Thoracic aorta (tissue), 2 donors: Measurements from ENCODE around the gene MLANA. TPM values are rescaled to one million over a fixed set of nuclear protein-coding genes. Genes with fewer than 3 reads are reported as not detected.

Experiments
- ATAC-seq: fragments of 150-250 bp; one replicate; pipeline ENCODE4 v1.8.0; 2017; ENCODE audit warnings: low read depth; ENCODE audit not compliant: insufficient number of reproducible peaks, low FRiP score
- DNase-seq: peaks from one replicate; pipeline ENCODE4 v3.0.0-alpha.2; 2020; ENCODE audit warnings: low spot score
- H3K27ac ChIP-seq, 2 donors: fragments of 200-600 bp; sonication (generic); 1 replicate in 1 of 2; 2 replicates in 1 of 2; pipeline ENCODE4 v1.5.1; 2016; ENCODE audit warnings: mild to moderate bottlenecking in 2 of 2, moderate library complexity in 2 of 2
- H3K27me3 ChIP-seq: fragments of 200-600 bp; sonication (generic); replicated peaks from 2 replicates; pipeline ENCODE4 v1.6.0; 2016; ENCODE audit warnings: mild to moderate bottlenecking; ENCODE audit not compliant: insufficient read depth
- H3K36me3 ChIP-seq: fragments of 200-600 bp; sonication (generic); one replicate; pipeline ENCODE4 v1.5.1; 2016
- H3K4me1 ChIP-seq, 2 donors: fragments of 200-600 bp; sonication (generic); 1 replicate in 1 of 2; 2 replicates in 1 of 2; pipeline versions ENCODE4 v1.5.1 to v1.6.0; 2016; ENCODE audit warnings: low read depth in 2 of 2, mild to moderate bottlenecking in 1 of 2; ENCODE audit not compliant: control insufficient read depth in 1 of 2
- H3K4me3 ChIP-seq: fragments of 200-600 bp; sonication (generic); 2 replicates; pipeline ENCODE4 v1.5.1; 2016; ENCODE audit warnings: mild to moderate bottlenecking
- H3K9me3 ChIP-seq: fragments of 200-600 bp; sonication (generic); 2 replicates; pipeline ENCODE4 v1.5.1; 2016
- CTCF ChIP-seq: fragments of 200-600 bp; sonication (generic); IDR thresholded peaks from one replicate; pipeline ENCODE4 v1.5.1; 2019; ENCODE audit warnings: antibody characterized with exemption
- total RNA-seq, 2 donors: library from RNA; depleted of rRNA; stranded (reverse); fragments of >200 nt; gene quantifications; one replicate each; pipeline versions ENCODE4 v1.1.0 to v1.2.3, GENCODE V29; 2016

The MLANA gene
- total RNA-seq, 2 donors from 2014 or later, result not detected

DNA sequence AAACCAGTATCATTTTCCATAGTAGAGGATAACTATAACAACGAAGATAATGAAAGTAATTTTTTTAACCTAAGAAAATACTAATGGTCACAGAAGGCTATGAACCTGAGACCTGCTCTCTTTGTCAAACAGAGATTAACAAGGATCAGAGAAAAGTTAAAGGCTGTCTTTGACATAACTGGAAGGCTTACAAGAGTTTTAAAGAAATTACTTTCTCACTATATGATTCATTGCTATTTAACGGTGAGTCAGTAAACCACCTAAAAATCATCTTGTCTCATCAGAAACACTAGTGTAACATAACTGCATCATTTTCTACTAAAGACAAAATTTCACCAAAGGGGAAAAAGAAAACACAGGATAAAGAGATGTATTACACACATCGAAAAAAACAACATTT, 19.3 kb downstream of the MLANA start:
- Histone ChIP-seq H3K9me3 (no peaks in the 10 kb centered on the region), H3K4me3 (no peak overlapping the region), H3K4me1 (no peaks in the 10 kb centered on the region), H3K36me3 (no peaks in the 10 kb centered on the region), H3K27ac (no peak overlapping the region), H3K27me3 (no peaks in the 10 kb centered on the region)
- TF ChIP-seq CTCF, result no peak
- no peak for DNase-seq
- no peak for ATAC-seq

- Histone ChIP-seq H3K9me3 (no peaks in the 10 kb centered on the region), H3K4me3 (no peak overlapping the region), H3K36me3 (no peaks in the 10 kb centered on the region), H3K27ac (no peak overlapping the region), H3K4me1 (no peaks in the 10 kb centered on the region), H3K27me3 (no peaks in the 10 kb centered on the region)
- DNase-seq (no peak), ATAC-seq (no peak)
- TF ChIP-seq CTCF, result no peak
Observed at GRCh38 chr9:5910413-5911057, 19.8 kb downstream of the MLANA start.

GRCh38 chr9:5915438-5915837, 24.7 kb downstream of the MLANA start:
- no peak for DNase-seq

GRCh38 chr9:5917273-5917672, 26.6 kb downstream of the MLANA start:
- ATAC-seq (no peak), DNase-seq (no peak)
- no peaks in the 10 kb centered on the region for H3K4me1 ChIP-seq
- H3K9me3 ChIP-seq, result no peaks in the 10 kb centered on the region
- H3K27me3 ChIP-seq, result no peaks in the 10 kb centered on the region
- no peak overlapping the region for H3K4me3 ChIP-seq
- no peak overlapping the region for H3K27ac ChIP-seq
- TF ChIP-seq CTCF, result no peak
- peaks cover 14% of the 10 kb centered on the region for H3K36me3 ChIP-seq

More at GRCh38 chr9:5915438-5915837, 24.7 kb downstream of the MLANA start:
- no peak for ATAC-seq
- Histone ChIP-seq H3K9me3 (no peaks in the 10 kb centered on the region), H3K4me3 (no peak overlapping the region), H3K27me3 (no peaks in the 10 kb centered on the region), H3K27ac (no peak overlapping the region), H3K36me3 (peaks cover 3% of the 10 kb centered on the region), H3K4me1 (no peaks in the 10 kb centered on the region)
- no peak for TF ChIP-seq CTCF

DNA sequence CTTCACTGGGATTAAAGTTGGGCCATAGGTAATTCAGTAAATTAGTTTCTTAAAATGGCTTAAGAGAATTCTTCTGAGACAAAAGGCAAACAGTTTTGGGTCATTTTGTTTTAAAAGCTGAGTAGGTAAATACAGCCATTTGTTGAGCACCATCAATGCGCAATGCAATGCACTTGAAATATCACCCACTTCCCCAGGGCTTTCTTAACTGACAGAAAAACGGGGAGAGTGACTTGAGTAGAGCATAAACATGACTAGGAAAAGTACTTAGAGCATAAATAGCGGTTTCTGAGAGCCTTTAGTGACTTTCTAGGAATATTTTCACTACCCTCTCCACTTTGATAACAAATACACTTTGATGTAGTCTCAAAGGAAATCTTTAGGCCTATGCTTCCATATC, 27.2 kb downstream of the MLANA start:
- ATAC-seq, result no peak
- DNase-seq, result no peak
- Histone ChIP-seq H3K27ac (no peak overlapping the region), H3K9me3 (no peaks in the 10 kb centered on the region), H3K4me1 (no peaks in the 10 kb centered on the region), H3K27me3 (no peaks in the 10 kb centered on the region), H3K36me3 (peaks cover 20% of the 10 kb centered on the region), H3K4me3 (no peak overlapping the region)
- no peak for TF ChIP-seq CTCF
